ENCODE data around the gene PSAP. TPM values are rescaled to one million over a fixed set of nuclear protein-coding genes. Genes with fewer than 3 reads are reported as not detected.

PSAP gene
- total RNA-seq, 1 experiment from 2014 or later, result 397 TPM

DNA sequence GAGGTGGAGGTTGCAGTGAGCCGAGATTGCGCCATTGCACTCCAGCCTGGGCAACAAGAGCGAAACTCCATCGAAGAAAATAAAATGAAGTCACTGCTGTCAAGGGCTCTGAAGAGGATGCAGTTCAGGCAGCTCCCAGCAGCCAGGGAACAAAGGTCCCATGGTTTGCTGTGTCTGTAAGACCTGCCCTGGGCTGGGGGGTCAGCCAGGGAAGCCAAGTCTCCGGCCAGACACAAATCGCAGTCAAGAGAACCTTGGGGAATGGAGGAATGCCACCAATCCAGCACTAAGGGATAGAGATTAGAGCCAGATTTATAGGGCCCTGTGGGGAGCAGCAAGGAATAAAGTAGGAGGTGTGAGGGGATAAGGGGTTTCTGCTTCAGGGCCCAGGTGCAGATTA is 48.8 kb downstream of the PSAP start (continued):
- no peak for TF ChIP-seq TCF7 (CRISPR knock-in tag; IDR thresholded peaks at IDR 0.05; ENCODE audit: low read depth)
- no peak for TF ChIP-seq SP1 (CRISPR knock-in tag; conservative IDR thresholded peaks at IDR 0.05)
- TF ChIP-seq RELA (CRISPR knock-in tag; IDR thresholded peaks at IDR 0.05; ENCODE audit: borderline replicate concordance), result no peak

DNA sequence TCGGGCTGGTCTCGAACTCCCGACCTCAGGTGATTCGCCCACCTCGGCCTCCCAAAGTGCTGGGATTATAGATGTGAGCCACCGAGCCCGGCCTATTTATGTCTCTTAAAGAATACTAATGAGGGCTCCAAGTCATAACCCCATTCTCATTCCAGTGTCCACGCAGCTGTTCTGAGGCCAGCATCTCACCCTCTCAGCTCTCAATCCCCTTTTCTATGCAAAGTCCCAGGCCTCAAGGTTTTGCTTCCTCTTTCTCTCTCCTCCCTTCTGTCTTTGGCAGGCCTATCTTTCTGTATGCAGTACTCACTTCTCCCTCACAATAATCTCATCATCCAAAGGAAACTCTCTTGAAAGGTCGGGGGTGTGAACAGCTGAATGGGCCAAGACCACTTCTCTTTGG is 49.7 kb downstream of the PSAP start:
- Mint-ChIP-seq H3K9me3 (no peaks in the 10 kb centered on the region), H3K36me3 (no peaks in the 10 kb centered on the region)

DNA sequence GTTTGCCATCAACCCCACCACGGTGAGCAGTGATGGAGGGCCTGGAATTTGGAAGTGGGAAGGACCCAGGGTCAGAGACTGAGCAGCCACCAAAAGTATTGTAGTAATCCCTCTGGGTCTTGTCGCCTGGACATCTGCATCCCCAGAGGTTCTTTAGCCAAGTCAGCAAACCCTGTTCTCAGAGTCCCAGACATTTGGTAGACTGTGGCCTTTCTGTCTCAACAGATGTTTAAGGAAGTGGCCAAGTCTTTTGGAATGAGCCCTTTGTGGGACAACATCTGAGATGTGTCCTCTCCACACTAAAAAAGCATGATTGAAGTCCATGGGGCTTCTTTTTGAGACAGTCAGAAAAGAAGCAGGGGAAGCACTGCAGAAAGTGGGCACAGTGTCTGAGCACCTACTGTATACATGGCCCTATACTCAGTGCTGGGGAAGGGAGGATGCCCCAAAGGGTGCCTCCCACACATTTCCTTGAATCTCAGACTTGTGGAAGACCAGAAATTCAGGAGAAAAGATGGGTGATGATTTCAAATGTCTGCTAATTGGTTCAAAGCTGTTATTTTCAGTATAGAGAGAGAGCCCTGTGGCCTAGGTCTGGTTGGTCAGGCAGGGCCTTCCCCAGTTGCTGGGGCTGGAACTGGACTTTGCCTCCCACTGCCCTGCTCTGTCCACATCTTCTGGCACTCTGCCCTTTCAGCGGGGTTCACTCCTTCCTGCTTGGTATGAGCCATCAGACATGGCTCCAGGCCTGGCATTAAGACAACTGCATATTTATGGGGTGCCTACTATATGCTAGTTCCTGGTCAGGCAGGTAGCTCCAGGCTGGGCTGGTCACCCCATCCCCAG is 51.2 kb downstream of the PSAP start:
- TF ChIP-seq JUN (CRISPR knock-in tag; IDR thresholded peaks at IDR 0.05) (no peak), SMAD3 (CRISPR knock-in tag; IDR thresholded peaks at IDR 0.05; ENCODE audit: borderline replicate concordance) (no peak), MXD4 (CRISPR knock-in tag; IDR thresholded peaks at IDR 0.05; ENCODE audit: borderline replicate concordance) (no peak), EMX1 (CRISPR knock-in tag; IDR thresholded peaks at IDR 0.05) (no peak), ZNF317 (CRISPR knock-in tag; IDR thresholded peaks at IDR 0.05; ENCODE audit: borderline replicate concordance, low read depth) (no peak), ZNF671 (CRISPR knock-in tag; IDR thresholded peaks at IDR 0.05) (no peak), ZNF416 (CRISPR knock-in tag; IDR thresholded peaks at IDR 0.05) (no peak), ZNF232 (CRISPR knock-in tag; IDR thresholded peaks at IDR 0.05) (no peak), TEAD4 (CRISPR knock-in tag; IDR thresholded peaks at IDR 0.05) (no peak), GRHL2 (CRISPR knock-in tag; IDR thresholded peaks at IDR 0.05; ENCODE audit: insufficient replicate concordance, severe bottlenecking) (no peak), SOX15 (CRISPR knock-in tag; IDR thresholded peaks at IDR 0.05) (no peak), CBFB (CRISPR knock-in tag; IDR thresholded peaks at IDR 0.05; ENCODE audit: low read depth) (no peak), CREB1 (CRISPR knock-in tag; IDR thresholded peaks at IDR 0.05) (no peak)
- TF ChIP-seq, protein P1, sequence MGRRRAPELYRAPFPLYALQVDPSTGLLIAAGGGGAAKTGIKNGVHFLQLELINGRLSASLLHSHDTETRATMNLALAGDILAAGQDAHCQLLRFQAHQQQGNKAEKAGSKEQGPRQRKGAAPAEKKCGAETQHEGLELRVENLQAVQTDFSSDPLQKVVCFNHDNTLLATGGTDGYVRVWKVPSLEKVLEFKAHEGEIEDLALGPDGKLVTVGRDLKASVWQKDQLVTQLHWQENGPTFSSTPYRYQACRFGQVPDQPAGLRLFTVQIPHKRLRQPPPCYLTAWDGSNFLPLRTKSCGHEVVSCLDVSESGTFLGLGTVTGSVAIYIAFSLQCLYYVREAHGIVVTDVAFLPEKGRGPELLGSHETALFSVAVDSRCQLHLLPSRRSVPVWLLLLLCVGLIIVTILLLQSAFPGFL (CRISPR knock-in tag; IDR thresholded peaks at IDR 0.05; ENCODE audit: borderline replicate concordance), result no peak
- TF ChIP-seq, protein P2, sequence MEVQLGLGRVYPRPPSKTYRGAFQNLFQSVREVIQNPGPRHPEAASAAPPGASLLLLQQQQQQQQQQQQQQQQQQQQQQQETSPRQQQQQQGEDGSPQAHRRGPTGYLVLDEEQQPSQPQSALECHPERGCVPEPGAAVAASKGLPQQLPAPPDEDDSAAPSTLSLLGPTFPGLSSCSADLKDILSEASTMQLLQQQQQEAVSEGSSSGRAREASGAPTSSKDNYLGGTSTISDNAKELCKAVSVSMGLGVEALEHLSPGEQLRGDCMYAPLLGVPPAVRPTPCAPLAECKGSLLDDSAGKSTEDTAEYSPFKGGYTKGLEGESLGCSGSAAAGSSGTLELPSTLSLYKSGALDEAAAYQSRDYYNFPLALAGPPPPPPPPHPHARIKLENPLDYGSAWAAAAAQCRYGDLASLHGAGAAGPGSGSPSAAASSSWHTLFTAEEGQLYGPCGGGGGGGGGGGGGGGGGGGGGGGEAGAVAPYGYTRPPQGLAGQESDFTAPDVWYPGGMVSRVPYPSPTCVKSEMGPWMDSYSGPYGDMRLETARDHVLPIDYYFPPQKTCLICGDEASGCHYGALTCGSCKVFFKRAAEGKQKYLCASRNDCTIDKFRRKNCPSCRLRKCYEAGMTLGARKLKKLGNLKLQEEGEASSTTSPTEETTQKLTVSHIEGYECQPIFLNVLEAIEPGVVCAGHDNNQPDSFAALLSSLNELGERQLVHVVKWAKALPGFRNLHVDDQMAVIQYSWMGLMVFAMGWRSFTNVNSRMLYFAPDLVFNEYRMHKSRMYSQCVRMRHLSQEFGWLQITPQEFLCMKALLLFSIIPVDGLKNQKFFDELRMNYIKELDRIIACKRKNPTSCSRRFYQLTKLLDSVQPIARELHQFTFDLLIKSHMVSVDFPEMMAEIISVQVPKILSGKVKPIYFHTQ (CRISPR knock-in tag; IDR thresholded peaks at IDR 0.05), result no peak
- DNase-seq (ENCODE audit: low spot score), result no peak
- H3K4me1 Mint-ChIP-seq, result no peaks in the 10 kb centered on the region
- H3K27ac Mint-ChIP-seq, result no peak overlapping the region
- H3K36me3 Mint-ChIP-seq, result no peaks in the 10 kb centered on the region
- H3K4me3 Mint-ChIP-seq, result no peak overlapping the region
- ATAC-seq, result no peak
- ChIA-PET POLR2A (no interaction called here), CTCF (no interaction called here)
- peaks cover 9% of the 10 kb centered on the region for H3K27me3 Mint-ChIP-seq (ENCODE audit: low read depth)
- H3K9me3 Mint-ChIP-seq, result no peaks in the 10 kb centered on the region

More for the DNA sequence above, 49.7 kb downstream of the PSAP start:
- Mint-ChIP-seq H3K4me1 (peaks cover 3% of the 10 kb centered on the region), H3K27ac (no peak overlapping the region), H3K4me3 (no peak overlapping the region), H3K27me3 (ENCODE audit: low read depth) (peaks cover 18% of the 10 kb centered on the region)
- TF ChIP-seq ZNF416 (CRISPR knock-in tag; IDR thresholded peaks at IDR 0.05) (no peak), GABPB1 (CRISPR knock-in tag; IDR thresholded peaks at IDR 0.05) (no peak), ZNF219 (CRISPR knock-in tag; IDR thresholded peaks at IDR 0.05; ENCODE audit: borderline replicate concordance) (no peak), SOX15 (CRISPR knock-in tag; IDR thresholded peaks at IDR 0.05) (no peak), KAT7 (CRISPR knock-in tag; IDR thresholded peaks at IDR 0.05; ENCODE audit: borderline replicate concordance) (no peak), RELA (CRISPR knock-in tag; IDR thresholded peaks at IDR 0.05; ENCODE audit: borderline replicate concordance) (no peak), ZNF317 (CRISPR knock-in tag; IDR thresholded peaks at IDR 0.05; ENCODE audit: borderline replicate concordance, low read depth) (no peak), ZNF263 (CRISPR knock-in tag; IDR thresholded peaks at IDR 0.05; ENCODE audit: low read depth) (no peak), ESRRA (CRISPR knock-in tag; IDR thresholded peaks at IDR 0.05; ENCODE audit: borderline replicate concordance) (no peak)
- TF ChIP-seq, protein P3, sequence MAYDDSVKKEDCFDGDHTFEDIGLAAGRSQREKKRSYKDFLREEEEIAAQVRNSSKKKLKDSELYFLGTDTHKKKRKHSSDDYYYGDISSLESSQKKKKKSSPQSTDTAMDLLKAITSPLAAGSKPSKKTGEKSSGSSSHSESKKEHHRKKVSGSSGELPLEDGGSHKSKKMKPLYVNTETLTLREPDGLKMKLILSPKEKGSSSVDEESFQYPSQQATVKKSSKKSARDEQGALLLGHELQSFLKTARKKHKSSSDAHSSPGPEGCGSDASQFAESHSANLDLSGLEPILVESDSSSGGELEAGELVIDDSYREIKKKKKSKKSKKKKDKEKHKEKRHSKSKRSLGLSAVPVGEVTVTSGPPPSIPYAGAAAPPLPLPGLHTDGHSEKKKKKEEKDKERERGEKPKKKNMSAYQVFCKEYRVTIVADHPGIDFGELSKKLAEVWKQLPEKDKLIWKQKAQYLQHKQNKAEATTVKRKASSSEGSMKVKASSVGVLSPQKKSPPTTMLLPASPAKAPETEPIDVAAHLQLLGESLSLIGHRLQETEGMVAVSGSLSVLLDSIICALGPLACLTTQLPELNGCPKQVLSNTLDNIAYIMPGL (CRISPR knock-in tag; IDR thresholded peaks at IDR 0.05), result no peak
- DNase-seq (ENCODE audit: low spot score), result no peak
- CTCF ChIA-PET, result no interaction called here
- no peak for ATAC-seq
- POLR2A ChIA-PET, result no interaction called here
